Prostate gland (tissue), 1 donor: ENCODE measurements around the gene MAPK8IP3.

Source experiments
- POLR2A ChIP-seq: fragments of 450-650 bp; IDR thresholded peaks from one replicate; pipeline ENCODE4 v1.6.1; 2016; ENCODE audit warnings: antibody characterized with exemption, mild to moderate bottlenecking
- POLR2AphosphoS5 ChIP-seq: sonication (generic); formaldehyde crosslinking; IDR thresholded peaks from one replicate; pipeline ENCODE4 v1.6.1; 2017; ENCODE audit warnings: antibody characterized with exemption

GRCh38 chr16:1816396-1817275 lies 110.6 kb downstream of the MAPK8IP3 start:
- TF ChIP-seq POLR2AphosphoS5 (no peak), POLR2A (no peak)
